ENCODE measurements around the gene DFFA. TPM values are rescaled to one million over a fixed set of nuclear protein-coding genes. Genes with fewer than 3 reads are reported as not detected.

Gene DFFA
- total RNA-seq (2014; rRNA removed; shearing (Covaris generic)): 27.9 and 35.0 TPM in 2 replicates
- 50.3 and 52.5 TPM in 2 replicates for polyA plus RNA-seq (2016; fragmentation: Nextera tagmentation; extraction: Ambion mirVana)

GRCh38 chr1:10472220-10473144 is at the start of gene DFFA:
DFFA (minus strand) TSS chr1:10472529; CDS start chr1:10472458, 71 bp downstream.
- in situ Hi-C loops (cut with MboI): no loop called here
- Histone ChIP-seq H3K36me3 (ENCODE audit: low read depth) (no peaks in the 10 kb centered on the region), H4K20me1 (ENCODE audit: insufficient read depth) (no peaks in the 10 kb centered on the region), H3K4me2 (ENCODE audit: unreplicated experiment) (peak within 1 kb of the TSS; percentile 87), H3K4me1 (ENCODE audit: insufficient read depth) (0 out of 2 replicates have a peak, but pooled peaks cover 4% of the 10 kb centered on the region), H3K4me3 (peak within 1 kb of the TSS; percentile 82), H3K79me2 (ENCODE audit: insufficient read depth) (peaks cover 50% of the 10 kb centered on the region), H3F3A (ENCODE audit: insufficient read depth) (no peaks in the 10 kb centered on the region), H3K9me2 (ENCODE audit: insufficient read depth) (no peaks in the 10 kb centered on the region), H2AFZ (peak within 1 kb of the TSS; percentile 99), H3K27ac (peak within 1 kb of the TSS; percentile 41), H3K9me3 (ENCODE audit: low read depth) (no peaks in the 10 kb centered on the region), H3K27me3 (replicated peaks; ENCODE audit: insufficient read depth) (no peaks in the 10 kb centered on the region), H3K9ac (peak within 1 kb of the TSS; percentile 80)
- WGBS, 2 experiments (ENCODE audit: low coverage in 1 of 2, low lambda C conversion rate in 2 of 2, missing lambda C conversion rate in 2 of 2): 1 to 2% methylated on average over 40 to 59 of the region's 59 CpGs
- TF ChIP-seq EZH2 (IDR thresholded peaks at IDR 0.05; ENCODE audit: insufficient read depth, poor library complexity, severe bottlenecking) (no peak), EZH2phosphoT487 (IDR thresholded peaks at IDR 0.05; ENCODE audit: insufficient read depth, low read depth) (no peak)
- DNase-seq: peak; percentile 99

GRCh38 chr1:10521537-10522157 is 49.3 kb upstream of the DFFA start:
- TF ChIP-seq EZH2 (IDR thresholded peaks at IDR 0.05; ENCODE audit: insufficient read depth, poor library complexity, severe bottlenecking) (no peak), EZH2phosphoT487 (IDR thresholded peaks at IDR 0.05; ENCODE audit: insufficient read depth, low read depth) (no peak)
- H3K27me3 ChIP-seq (replicated peaks; ENCODE audit: insufficient read depth): no peaks in the 10 kb centered on the region
- no peaks in the 10 kb centered on the region for H3K36me3 ChIP-seq (ENCODE audit: low read depth)
- no peak overlapping the region for H3K4me3 ChIP-seq
- DNase-seq: no peak
- H3K27ac ChIP-seq: no peak overlapping the region
- H4K20me1 ChIP-seq (ENCODE audit: insufficient read depth): no peaks in the 10 kb centered on the region
- H3F3A ChIP-seq (ENCODE audit: insufficient read depth): no peaks in the 10 kb centered on the region; the same call in 1 of the 2 replicates
- H3K4me1 ChIP-seq (ENCODE audit: insufficient read depth): 0 out of 2 replicates have a peak, but pooled peaks cover 4% of the 10 kb centered on the region
- no peak overlapping the region for H2AFZ ChIP-seq
- H3K4me2 ChIP-seq (ENCODE audit: unreplicated experiment): no peak overlapping the region
- 97 to 99% methylated on average over 8 of the region's 8 CpGs for WGBS, 2 experiments (ENCODE audit: low coverage in 1 of 2, low lambda C conversion rate in 2 of 2, missing lambda C conversion rate in 2 of 2)
- no peaks in the 10 kb centered on the region for H3K9me3 ChIP-seq (ENCODE audit: low read depth)
- no peak overlapping the region for H3K9ac ChIP-seq
- no peaks in the 10 kb centered on the region for H3K9me2 ChIP-seq (ENCODE audit: insufficient read depth)
- in situ Hi-C loops (cut with MboI): no loop called here
- peaks cover 80% of the 10 kb centered on the region for H3K79me2 ChIP-seq (ENCODE audit: insufficient read depth)

GRCh38 chr1:10520952-10521351 is 48.6 kb upstream of the DFFA start:
- no peak for TF ChIP-seq EZH2phosphoT487 (IDR thresholded peaks at IDR 0.05; ENCODE audit: insufficient read depth, low read depth)
- TF ChIP-seq EZH2 (IDR thresholded peaks at IDR 0.05; ENCODE audit: insufficient read depth, poor library complexity, severe bottlenecking): no peak
- no peaks in the 10 kb centered on the region for H3K27me3 ChIP-seq (replicated peaks; ENCODE audit: insufficient read depth)
- H3K36me3 ChIP-seq (ENCODE audit: low read depth): no peaks in the 10 kb centered on the region
- H3K9me2 ChIP-seq (ENCODE audit: insufficient read depth): no peaks in the 10 kb centered on the region
- H3K9ac ChIP-seq: no peak overlapping the region
- in situ Hi-C loops (cut with MboI): no loop called here
- no peaks in the 10 kb centered on the region; the same call in 1 of the 2 replicates for H3F3A ChIP-seq (ENCODE audit: insufficient read depth)
- H3K4me3 ChIP-seq: no peak overlapping the region
- 0 out of 2 replicates have a peak, but pooled peaks cover 4% of the 10 kb centered on the region for H3K4me1 ChIP-seq (ENCODE audit: insufficient read depth)
- WGBS, 2 experiments (ENCODE audit: low coverage in 1 of 2, low lambda C conversion rate in 2 of 2, missing lambda C conversion rate in 2 of 2): 97 to 100% methylated on average over 1 of the region's 1 CpG
- DNase-seq: no peak
- H3K4me2 ChIP-seq (ENCODE audit: unreplicated experiment): no peak overlapping the region
- peaks cover 81% of the 10 kb centered on the region for H3K79me2 ChIP-seq (ENCODE audit: insufficient read depth)
- no peak overlapping the region for H3K27ac ChIP-seq
- H4K20me1 ChIP-seq (ENCODE audit: insufficient read depth): no peaks in the 10 kb centered on the region
- no peaks in the 10 kb centered on the region for H3K9me3 ChIP-seq (ENCODE audit: low read depth)
- H2AFZ ChIP-seq: no peak overlapping the region

DNA sequence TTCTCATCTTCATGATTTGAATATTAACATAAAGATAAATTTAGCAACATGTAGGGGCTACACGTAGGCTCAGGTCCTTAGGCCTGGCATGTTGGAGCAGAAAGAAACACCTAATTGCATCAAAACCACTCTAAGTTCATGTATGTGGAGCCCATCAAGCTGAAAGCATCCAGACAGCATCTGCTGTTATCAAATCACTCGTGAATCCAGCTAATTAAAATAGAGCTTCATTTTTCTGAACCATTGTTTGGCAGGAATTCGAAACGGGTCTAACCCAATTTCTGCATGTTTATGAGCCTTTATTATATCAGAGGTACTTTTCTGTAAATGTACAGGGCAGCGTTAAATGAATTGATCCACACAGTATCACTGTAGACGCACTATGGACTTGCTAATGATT is 48.2 kb upstream of the DFFA start:
- Histone ChIP-seq H3K36me3 (ENCODE audit: low read depth) (no peaks in the 10 kb centered on the region), H3K9me2 (ENCODE audit: insufficient read depth) (no peaks in the 10 kb centered on the region), H3K4me1 (ENCODE audit: insufficient read depth) (0 out of 2 replicates have a peak, but pooled peaks cover 4% of the 10 kb centered on the region), H3K9ac (no peak overlapping the region), H3K9me3 (ENCODE audit: low read depth) (no peaks in the 10 kb centered on the region), H4K20me1 (ENCODE audit: insufficient read depth) (no peaks in the 10 kb centered on the region), H3K27ac (no peak overlapping the region), H3K4me3 (no peak overlapping the region), H2AFZ (no peak overlapping the region), H3F3A (ENCODE audit: insufficient read depth) (no peaks in the 10 kb centered on the region; the same call in 1 of the 2 replicates), H3K27me3 (replicated peaks; ENCODE audit: insufficient read depth) (no peaks in the 10 kb centered on the region), H3K4me2 (ENCODE audit: unreplicated experiment) (no peak overlapping the region), H3K79me2 (ENCODE audit: insufficient read depth) (peaks cover 83% of the 10 kb centered on the region)
- in situ Hi-C loops (cut with MboI): no loop called here
- DNase-seq: no peak
- no peak for TF ChIP-seq EZH2phosphoT487 (IDR thresholded peaks at IDR 0.05; ENCODE audit: insufficient read depth, low read depth)
- TF ChIP-seq EZH2 (IDR thresholded peaks at IDR 0.05; ENCODE audit: insufficient read depth, poor library complexity, severe bottlenecking): no peak
- 96 to 98% methylated on average over 6 of the region's 6 CpGs for whole genome bisulfite sequencing, 2 experiments (ENCODE audit: low coverage in 1 of 2, low lambda C conversion rate in 2 of 2, missing lambda C conversion rate in 2 of 2)
